HG02973 (cell line): Measurements from ENCODE around the gene DCANP1.

Source experiments
- ATAC-seq: cut with Tn5 transposase; IDR thresholded peaks from one replicate; pipeline ENCODE4 v1.9.1; 2021; ENCODE audit warnings: moderate library complexity; ENCODE audit not compliant: unreplicated experiment

Gene DCANP1

DNA sequence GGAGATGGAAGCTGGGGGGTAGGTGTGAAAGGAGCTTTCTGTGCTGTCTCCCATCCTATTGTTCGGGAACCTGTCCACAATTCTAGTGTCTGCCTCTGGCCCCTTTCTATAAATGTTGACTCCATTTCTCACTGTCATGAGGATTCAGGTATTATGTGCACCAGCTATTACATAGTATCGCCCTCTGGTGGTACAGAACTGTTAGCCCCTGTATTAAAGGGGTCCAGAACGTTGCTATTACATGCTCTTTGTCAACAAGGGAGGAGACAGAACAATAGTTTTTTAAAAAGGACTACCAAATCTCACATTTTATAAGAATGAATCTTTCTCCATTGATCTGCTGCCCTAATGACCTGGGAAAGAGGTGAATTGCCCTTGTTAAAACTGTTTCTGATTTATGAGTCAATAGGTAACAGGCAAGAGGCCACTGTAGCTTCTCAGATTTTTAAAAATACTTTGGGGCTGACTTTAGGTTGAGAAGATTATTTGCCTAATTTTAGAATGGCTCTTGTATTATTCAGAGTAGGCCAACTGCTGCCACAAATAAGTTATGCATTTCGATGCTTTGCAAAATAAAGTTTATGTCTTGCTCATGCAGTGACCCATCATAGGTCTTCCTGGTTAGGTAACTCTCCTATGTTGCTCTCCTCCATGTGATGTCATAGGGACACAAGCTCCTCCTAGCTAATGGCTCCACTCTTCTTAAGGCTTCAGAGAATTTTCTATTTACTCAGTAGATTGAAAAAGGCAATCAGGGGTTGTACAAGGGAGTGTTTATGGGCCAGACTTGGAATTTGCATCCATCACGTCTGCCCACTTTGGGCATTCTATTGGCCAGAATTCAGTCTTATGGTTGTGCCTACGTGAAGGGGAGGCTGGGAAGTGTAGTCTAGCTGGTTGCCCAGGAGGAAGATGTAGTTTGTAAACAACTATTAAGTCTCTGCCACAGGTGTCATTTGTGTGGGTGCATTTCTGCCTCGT lies 20.8 kb downstream of the DCANP1 start:
- ATAC-seq = peak; percentile 90

DNA sequence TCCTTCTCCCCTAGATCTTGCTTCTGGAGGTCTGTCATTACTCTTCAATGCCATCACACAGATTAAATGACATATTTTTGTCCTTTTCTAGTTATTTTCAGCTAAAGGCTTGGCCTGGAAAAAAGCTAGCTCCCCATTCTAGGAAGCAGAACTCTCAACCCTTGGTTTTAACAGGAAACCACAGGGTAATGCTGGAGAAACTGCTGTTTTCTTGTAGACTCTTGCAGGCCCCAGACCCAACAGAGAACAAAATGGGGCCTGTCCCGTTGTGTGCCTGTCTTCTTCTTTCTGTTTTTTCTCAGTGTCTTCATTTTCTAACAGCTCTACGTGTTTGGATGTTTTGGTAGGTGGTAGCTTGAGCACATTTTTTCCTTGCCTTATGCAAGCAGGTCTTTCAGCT lies 21.5 kb downstream of the DCANP1 start:
- no peak for ATAC-seq

DNA sequence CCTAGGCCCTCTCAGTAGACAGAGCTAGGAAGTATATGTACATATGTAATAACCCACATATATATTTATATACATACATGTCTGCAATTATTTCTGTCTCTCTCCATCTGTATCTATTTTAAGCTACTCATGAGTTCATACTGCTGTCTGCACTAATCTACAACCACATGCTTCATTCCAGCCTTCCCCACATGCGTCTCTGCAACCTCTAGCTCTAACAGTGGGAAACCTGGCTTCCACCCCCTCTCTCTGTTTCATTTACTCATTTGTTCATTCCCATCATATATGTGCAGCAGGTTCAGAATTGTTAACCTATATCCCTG lies 23.3 kb downstream of the DCANP1 start:
- no peak for ATAC-seq

DNA sequence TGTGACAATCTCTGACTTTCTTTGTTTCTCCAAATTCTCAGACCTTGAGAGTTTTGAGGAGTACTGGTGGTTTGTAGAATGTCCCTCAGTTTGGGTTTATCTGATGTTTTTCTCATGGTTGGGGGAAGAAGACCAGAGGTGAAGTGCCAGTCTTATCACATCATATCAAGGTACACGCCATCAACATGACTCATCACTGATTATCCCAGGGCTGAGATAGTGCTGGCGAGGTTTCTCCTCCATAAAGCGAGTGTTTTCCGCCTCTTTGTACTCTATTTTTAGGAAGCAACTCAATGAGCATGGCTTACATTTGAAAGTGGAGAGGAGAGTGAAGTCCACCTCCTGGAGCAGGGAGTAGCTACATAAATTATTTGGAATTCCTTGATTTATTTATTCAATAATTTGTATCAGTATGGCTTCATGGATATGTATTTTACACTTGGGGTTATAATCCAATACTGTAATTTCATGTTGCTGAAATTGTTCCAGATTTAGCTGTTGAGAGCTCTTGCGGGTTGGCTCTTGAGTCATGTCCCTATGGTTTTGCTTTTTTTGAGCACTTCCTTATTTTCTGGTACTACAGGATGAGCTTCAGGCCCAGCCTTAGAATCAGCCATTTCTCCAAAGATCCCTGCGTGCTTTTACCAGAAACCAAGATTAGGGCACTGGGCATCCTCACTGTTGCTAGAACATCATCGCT lies 23.9 kb downstream of the DCANP1 start:
- ATAC-seq = no peak

DNA sequence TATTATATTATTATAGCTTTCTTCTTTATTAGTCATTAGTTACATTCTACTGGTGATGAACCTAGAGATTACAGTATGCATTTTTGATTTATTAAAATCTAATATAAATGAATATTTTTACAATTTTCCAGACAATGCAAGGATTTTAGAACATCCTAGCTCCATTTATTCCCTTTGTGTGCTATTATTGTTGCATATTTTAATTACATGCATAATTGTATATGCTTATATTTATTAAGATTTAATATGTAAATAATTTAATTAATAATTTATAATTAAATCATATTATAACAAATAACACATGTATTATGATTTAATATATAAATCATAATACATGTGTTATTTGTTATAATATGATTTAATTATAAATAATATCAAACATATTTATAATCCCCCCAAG lies 24.7 kb downstream of the DCANP1 start:
- ATAC-seq = no peak

DNA sequence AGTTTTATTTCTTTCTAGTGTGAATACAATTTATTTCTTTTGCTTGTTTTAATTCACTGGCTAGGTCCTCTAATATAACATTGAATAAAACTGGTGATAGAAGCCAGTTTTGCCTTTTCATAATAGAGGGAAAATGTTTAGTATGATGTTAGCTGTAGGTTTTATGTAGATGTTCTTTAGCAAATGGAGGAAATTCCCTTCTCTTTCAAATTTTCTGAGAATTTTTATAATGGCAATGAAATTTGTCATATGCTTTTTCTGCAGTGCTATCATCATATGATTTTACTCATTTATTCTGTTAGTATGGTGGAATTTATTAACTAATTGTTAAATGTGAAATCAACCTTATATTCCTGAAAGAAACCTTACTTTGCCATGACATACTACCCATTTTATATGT lies 30.1 kb downstream of the DCANP1 start:
- no peak for ATAC-seq

DNA sequence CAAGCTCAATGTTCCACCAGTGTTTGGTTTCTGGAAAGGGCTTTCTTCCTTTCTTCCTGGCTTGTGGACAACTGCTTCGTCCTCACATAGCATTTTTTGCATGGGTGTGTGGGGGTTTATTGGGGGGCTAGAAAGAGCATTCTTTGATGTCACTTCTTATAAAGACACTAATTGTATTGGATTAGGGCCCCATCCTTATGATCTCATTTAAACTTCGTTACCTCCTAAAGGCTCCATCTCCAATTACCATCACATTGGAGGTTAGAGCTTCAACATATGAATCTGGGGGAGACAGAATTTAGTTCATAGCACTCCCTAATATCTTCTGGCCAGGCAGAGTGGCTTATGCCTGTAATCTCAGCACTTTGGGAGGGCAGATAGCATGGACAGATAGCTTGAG lies 42.1 kb downstream of the DCANP1 start:
- no peak for ATAC-seq

DNA sequence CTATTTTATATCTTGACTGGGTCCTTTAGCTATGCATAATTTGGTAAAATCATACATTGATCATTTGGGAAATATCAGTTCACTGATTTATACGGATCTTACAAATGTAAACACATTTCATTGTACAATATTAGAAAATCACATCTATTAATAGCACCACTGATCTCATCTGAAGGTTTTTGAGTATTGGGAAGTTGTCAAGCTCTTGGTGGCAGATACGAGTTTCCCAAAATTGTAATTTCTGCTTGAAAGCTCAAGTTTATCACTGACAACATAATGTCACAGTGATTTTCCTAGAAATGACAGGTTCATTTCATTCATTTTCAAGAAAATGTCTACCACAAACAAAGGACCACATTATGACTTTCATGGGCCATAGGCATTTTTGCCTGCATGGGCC lies 45.1 kb downstream of the DCANP1 start:
- no peak for ATAC-seq

DNA sequence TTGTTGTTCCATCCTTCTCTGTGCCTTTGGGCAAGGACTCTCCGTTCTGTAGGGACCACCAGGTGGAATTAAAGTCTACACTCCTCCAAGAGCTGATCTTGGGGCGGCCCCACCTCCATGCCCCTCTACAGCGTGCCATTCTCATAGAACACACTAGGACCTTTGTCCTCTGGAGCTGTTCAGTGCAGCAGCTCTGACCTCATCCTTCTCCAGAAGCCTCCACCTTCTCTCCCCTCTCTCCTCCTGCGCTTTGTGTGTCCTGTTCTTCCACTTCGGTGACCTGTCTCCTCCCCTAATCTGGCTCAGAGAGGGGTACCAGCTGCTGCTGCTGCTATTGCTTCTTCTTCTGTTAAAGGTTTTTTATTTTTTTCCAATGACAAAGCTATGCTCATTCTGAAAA lies 46.3 kb downstream of the DCANP1 start:
- ATAC-seq = no peak

DNA sequence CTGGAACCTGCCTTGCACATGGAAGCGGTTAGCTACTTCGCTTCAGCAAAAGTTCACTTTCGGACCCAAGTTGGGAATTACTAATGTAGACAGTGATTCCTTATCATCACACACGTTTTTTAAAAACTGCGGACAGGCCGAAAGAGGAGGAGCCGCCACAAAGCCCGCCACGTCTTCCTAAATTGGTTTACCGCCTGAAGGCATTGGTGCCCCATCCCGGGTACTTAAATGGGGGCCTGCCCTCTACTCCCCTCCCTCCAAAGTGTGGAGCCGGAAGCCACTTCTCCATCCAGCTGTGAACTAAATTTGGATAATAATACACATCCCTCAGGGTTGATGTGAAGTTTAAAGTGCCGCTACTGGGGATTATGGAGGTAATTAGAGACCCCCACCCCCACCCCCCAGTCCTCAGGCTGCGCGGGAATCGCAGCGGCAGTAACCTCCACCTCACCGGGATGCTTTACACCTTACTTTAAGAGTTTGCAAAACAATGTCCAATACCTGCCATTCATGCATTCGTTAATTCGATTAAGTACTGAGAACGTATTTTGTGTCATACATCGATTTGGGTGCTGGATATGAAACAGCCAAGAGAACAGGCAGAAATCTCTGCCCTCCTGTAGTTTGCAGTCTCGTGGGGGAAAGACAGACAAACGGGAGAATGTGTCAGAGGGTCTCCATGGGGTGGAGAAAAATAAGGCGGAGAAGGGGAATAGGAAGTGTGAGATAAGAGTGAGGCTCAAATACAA lies 47.2 kb downstream of the DCANP1 start:
- no peak for ATAC-seq

DNA sequence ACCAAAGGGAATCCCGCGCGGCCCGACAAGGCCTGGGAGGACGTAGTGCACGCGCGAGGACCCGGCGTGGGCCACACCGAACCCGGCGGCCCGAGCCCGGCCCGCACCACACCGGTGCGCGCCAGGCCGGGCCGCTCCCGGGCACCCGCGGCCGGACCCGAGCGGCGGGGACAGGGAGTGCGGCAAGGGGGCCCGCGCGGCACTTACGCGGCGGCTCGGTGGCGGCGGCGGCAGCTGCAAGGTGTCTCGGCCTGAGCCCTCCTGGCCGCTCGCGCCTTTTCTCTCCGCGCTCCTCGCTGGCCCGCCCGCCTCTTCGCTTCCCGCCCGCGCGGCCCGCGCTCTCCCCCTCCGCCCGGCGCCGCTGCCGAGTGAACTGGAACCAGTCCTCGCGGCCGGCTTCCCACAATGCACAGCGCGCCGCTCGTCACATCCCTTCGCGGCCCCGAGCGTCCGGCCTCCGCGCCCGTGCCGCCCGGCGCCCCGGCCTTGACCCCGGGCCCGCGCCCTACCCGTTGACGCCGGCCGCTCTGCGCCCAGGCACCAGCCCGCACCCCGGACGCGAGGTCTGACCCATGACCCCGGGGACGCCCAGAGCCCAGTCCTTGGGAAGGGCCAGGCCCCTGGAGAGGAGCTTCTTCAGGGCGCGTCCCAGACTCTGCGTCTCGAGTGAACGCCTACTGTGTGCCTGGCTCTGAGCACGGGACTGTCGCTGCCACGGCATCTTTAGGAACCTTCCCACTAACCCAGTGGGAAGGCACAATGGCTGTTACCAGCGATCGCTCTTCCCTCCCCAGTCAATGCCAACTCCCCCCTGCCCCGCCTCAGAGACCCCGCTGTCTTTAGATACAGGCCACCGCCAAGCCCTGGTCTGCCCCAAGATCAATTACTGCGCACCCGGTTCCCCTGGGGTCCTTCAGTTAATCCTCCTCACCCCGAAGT lies 48.0 kb downstream of the DCANP1 start, which contains the start of gene MACROH2A1:
Gene MACROH2A1, minus strand, starts transcription at position 377 of the 939 bp plus-strand sequence. CDS start 10,138 bp downstream, outside the sequence.
- ATAC-seq = peak; percentile 82

DNA sequence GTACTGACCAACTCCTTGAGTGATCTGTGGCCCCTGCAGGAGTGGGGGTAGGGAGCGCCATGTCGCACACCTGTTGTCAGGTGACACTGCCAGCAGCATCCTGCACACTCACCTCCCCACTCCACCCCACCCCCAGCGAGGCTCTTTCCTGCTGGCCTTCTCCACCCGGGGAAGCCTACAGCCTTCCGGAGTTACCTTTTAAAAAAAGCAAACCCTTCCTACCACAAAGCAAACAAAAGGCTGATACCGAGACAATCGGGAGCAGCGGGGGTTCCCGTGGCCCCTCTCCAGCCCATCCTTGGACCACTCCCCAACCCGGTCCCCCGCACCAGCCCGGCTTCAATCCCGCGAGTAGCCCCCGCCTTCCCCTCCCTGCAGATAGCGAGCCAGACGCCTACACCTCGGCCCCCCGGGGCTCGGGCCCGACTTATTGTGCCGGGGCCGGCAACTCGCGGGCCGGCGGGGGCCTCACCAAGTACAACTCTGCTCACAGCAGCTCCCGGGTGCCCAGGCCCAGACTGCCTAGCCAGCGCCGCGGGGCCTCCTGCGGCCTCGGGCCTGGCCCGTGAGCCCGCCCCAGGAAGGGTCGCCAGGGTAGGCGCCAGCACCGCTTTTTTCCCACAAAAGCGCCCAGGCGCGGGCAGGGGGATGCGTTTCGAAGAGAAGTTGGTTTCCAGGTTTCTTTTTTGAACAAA lies 48.8 kb downstream of the DCANP1 start:
- ATAC-seq = peak; percentile 35

DNA sequence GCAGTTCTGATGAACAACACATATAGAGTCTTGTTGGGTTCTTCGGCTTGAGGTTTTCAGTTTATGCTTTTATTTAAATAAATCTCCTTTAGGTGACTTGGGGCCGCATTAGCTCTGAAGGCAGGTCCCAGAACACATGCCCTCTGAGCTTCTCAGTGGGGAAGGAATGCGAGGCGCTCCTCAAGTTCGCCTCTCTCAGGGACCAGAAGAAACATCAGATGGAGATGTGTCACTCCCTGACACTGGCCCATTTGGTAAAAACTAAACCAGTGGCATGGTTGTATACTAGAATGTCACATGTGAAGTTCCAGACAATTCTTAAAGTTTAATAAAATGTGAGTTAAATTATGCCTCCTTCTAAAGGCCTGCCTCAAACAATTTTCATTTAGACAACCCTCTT lies 50.1 kb downstream of the DCANP1 start:
- no peak for ATAC-seq

DNA sequence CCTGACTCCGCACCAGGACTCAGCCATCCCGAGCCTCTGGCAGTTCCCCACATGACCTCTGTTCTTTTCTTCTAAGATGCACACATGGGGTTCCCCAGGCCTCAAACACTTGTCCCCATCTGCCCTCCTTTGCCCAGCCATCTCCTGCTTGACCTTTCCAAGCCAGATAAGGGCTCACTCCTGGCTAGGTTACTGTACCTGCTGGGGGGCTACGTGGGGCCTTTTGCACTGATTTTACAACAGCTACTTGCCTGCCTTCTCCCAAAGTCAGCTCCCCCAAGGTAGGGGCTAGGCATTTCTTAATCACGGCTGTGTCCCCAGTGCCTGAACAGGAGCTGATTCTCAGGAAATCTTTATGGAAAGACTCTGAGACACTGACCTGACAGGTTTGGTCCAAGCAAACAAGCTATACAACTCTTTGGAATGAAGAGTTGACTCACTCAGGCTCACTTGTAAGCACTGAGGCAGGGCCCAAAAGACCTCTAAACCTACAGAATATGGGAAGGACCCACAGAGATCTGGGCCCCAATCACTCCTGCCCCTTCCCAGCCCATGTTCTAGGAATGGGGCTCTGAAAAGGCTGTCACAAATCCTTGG lies 50.6 kb downstream of the DCANP1 start:
- no peak for ATAC-seq

DNA sequence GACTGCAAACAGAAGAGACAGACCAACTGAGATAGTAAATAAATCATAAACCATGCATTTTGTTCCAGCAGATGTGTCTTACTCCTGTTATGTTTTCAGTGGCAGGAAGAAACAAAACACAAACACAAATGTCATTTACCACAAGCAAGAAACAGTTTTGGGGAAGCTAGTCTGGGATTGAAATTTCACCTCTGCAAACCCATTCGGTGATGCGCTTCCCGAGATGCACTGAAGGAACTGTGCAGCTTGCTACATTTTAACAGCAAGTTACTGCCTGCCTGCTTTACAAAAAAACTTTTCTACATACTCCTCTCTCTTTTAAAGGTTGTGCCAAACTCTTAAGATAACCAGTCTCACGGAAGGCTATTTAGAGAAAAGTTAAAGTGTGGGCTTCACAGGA lies 51.3 kb downstream of the DCANP1 start:
- no peak for ATAC-seq

DNA sequence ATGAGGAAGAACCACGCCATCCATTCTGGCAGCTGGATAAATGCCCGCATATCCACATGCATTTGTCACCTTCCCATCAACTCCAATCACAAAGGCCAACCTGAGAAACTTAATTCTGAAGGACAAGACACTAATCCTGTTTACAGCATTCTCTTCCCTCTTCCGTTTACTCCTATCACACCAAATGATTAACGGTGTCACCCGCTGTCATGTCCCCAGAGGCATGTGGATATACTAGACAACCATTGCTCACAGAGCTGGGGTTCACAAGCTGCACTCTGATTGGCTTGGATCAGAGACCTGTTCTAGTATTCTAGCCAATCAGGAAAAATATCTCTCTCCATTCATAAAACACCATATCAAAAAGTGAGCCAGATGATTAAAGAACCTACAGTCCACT lies 51.7 kb downstream of the DCANP1 start:
- ATAC-seq = no peak
